Measurements from ENCODE around the gene CFLAR. TPM values are rescaled to one million over a fixed set of nuclear protein-coding genes. Genes with fewer than 3 reads are reported as not detected.

Gene CFLAR
- total RNA-seq, 1 donor from 2014 or later = 47.5 TPM

DNA sequence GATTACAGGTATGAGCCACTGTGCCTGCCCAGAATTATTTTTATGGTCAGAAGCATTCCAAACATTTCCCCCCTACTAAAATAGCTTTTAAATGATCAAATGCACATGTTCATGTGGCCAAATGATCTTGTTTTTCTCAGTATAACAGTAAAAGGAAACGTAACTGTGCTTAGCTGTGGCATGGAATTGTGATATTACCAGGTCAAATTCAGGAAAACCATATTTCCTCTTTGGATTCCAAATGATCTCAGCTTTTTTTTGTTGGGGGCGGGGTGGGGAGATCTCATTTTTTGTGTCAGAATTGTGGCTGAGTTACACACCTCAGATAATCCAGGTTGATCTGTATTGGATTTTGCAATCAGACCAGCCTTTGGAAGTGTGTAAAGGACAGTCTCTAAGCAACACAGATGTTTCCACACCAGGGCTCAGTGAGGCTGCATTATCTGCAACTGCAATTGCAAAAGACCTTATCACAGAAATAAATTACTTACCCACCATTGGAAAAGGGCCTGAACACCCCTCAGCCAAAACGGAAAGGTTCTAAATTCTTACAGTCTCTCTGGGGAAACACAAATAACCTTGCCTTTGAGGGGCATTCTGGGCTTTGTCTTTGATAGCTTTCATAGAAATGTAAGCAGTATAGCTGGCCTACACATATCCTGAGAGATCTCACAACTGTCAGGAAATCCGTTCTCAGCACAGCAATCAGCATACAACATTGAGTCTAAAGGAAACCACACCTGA, 75.3 kb downstream of the CFLAR start:
- no peaks in the 10 kb centered on the region for H3K79me2 ChIP-seq (ENCODE audit: insufficient read depth, low read length)
- H3K4me3 Mint-ChIP-seq (ENCODE audit: unreplicated experiment) = no peak overlapping the region
- H3K9me3 ChIP-seq (ENCODE audit: insufficient read depth, low read depth, low read length) = no peaks in the 10 kb centered on the region
- no peaks in the 10 kb centered on the region for H3K4me1 ChIP-seq (ENCODE audit: insufficient read depth, low read length)
- peaks cover 5% of the 10 kb centered on the region for H3K9me3 Mint-ChIP-seq (ENCODE audit: unreplicated experiment)
- H3K27ac Mint-ChIP-seq (ENCODE audit: unreplicated experiment) = no peak overlapping the region
- H3K27me3 ChIP-seq (ENCODE audit: insufficient read depth, low read length) = no peaks in the 10 kb centered on the region
- TF ChIP-seq, protein P1, sequence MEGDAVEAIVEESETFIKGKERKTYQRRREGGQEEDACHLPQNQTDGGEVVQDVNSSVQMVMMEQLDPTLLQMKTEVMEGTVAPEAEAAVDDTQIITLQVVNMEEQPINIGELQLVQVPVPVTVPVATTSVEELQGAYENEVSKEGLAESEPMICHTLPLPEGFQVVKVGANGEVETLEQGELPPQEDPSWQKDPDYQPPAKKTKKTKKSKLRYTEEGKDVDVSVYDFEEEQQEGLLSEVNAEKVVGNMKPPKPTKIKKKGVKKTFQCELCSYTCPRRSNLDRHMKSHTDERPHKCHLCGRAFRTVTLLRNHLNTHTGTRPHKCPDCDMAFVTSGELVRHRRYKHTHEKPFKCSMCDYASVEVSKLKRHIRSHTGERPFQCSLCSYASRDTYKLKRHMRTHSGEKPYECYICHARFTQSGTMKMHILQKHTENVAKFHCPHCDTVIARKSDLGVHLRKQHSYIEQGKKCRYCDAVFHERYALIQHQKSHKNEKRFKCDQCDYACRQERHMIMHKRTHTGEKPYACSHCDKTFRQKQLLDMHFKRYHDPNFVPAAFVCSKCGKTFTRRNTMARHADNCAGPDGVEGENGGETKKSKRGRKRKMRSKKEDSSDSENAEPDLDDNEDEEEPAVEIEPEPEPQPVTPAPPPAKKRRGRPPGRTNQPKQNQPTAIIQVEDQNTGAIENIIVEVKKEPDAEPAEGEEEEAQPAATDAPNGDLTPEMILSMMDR (IDR thresholded peaks at IDR 0.05; ENCODE audit: insufficient read depth, low read depth, low read length) = no peak
- no peak for TF ChIP-seq EZH2 (IDR thresholded peaks at IDR 0.05; ENCODE audit: insufficient read depth, low read length)
- no peaks in the 10 kb centered on the region for H3K36me3 ChIP-seq (ENCODE audit: insufficient read depth, low read length)
- no peaks in the 10 kb centered on the region for H4K20me1 ChIP-seq (ENCODE audit: insufficient read depth, low read length)
- no peak overlapping the region for H2AFZ ChIP-seq (ENCODE audit: low read depth, low read length)
- FAIRE-seq = no peak
- peaks cover 4% of the 10 kb centered on the region for H3K27me3 Mint-ChIP-seq (ENCODE audit: low read depth, unreplicated experiment)
- no peak overlapping the region for H3K27ac ChIP-seq (ENCODE audit: low read depth, low read length)
- H3K4me3 ChIP-seq (ENCODE audit: insufficient read depth, low read depth, low read length) = no peak overlapping the region
- no peaks in the 10 kb centered on the region for H3K36me3 Mint-ChIP-seq (ENCODE audit: low read depth, unreplicated experiment)
- H3K9ac ChIP-seq (ENCODE audit: low read length) = no peak overlapping the region
- H3K4me1 Mint-ChIP-seq (ENCODE audit: low read depth, unreplicated experiment) = no peaks in the 10 kb centered on the region
- no peak overlapping the region for H3K4me2 ChIP-seq (ENCODE audit: low read length)
- peak; percentile 15 for DNase-seq (ENCODE audit: low read depth)

DNA sequence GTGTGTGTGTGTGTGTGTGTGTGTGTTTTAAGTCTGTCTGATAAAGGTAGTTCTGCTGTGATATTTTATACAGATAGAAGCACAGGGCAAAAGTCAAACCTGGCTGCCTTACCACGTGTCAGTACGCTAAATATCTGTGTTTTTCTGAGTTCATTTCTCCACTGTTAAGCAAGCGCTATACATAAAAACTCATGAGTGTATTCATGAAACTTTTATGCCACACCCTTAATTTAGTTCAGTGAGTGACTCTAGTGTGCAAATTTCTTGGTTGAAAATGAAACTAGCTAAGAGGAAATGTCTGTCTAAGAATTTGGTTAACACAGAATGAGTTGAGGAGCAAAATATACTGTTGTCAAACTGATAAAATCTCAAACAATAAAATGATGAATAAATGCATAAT, 78.1 kb downstream of the CFLAR start:
- H3K9ac ChIP-seq (ENCODE audit: low read length) = no peak overlapping the region
- no peak overlapping the region for H3K27ac Mint-ChIP-seq (ENCODE audit: unreplicated experiment)
- no peak overlapping the region for H2AFZ ChIP-seq (ENCODE audit: low read depth, low read length)
- H3K79me2 ChIP-seq (ENCODE audit: insufficient read depth, low read length) = no peaks in the 10 kb centered on the region
- H4K20me1 ChIP-seq (ENCODE audit: insufficient read depth, low read length) = no peaks in the 10 kb centered on the region
- no peaks in the 10 kb centered on the region for H3K27me3 ChIP-seq (ENCODE audit: insufficient read depth, low read length)
- no peaks in the 10 kb centered on the region for H3K4me1 Mint-ChIP-seq (ENCODE audit: low read depth, unreplicated experiment)
- no peaks in the 10 kb centered on the region for H3K36me3 ChIP-seq (ENCODE audit: insufficient read depth, low read length)
- H3K4me1 ChIP-seq (ENCODE audit: insufficient read depth, low read length) = no peaks in the 10 kb centered on the region
- FAIRE-seq (no peak), DNase-seq (ENCODE audit: low read depth) (no peak)
- TF ChIP-seq, protein P1 (IDR thresholded peaks at IDR 0.05; ENCODE audit: insufficient read depth, low read depth, low read length) = no peak
- no peak for TF ChIP-seq EZH2 (IDR thresholded peaks at IDR 0.05; ENCODE audit: insufficient read depth, low read length)
- peaks cover 3% of the 10 kb centered on the region for H3K27me3 Mint-ChIP-seq (ENCODE audit: low read depth, unreplicated experiment)
- no peak overlapping the region for H3K4me3 ChIP-seq (ENCODE audit: insufficient read depth, low read depth, low read length)
- H3K9me3 Mint-ChIP-seq (ENCODE audit: unreplicated experiment) = no peaks in the 10 kb centered on the region
- H3K4me2 ChIP-seq (ENCODE audit: low read length) = no peak overlapping the region
- H3K27ac ChIP-seq (ENCODE audit: low read depth, low read length) = no peak overlapping the region
- no peaks in the 10 kb centered on the region for H3K36me3 Mint-ChIP-seq (ENCODE audit: low read depth, unreplicated experiment)
- no peak overlapping the region for H3K4me3 Mint-ChIP-seq (ENCODE audit: unreplicated experiment)
- H3K9me3 ChIP-seq (ENCODE audit: insufficient read depth, low read depth, low read length) = no peaks in the 10 kb centered on the region

- Mint-ChIP-seq H3K36me3 (ENCODE audit: low read depth, unreplicated experiment) (no peaks in the 10 kb centered on the region), H3K4me3 (ENCODE audit: unreplicated experiment) (no peak overlapping the region), H3K27me3 (ENCODE audit: low read depth, unreplicated experiment) (peaks cover 3% of the 10 kb centered on the region), H3K4me1 (ENCODE audit: low read depth, unreplicated experiment) (no peaks in the 10 kb centered on the region), H3K9me3 (ENCODE audit: unreplicated experiment) (no peaks in the 10 kb centered on the region), H3K27ac (ENCODE audit: unreplicated experiment) (no peak overlapping the region)
- no peak for TF ChIP-seq EZH2 (IDR thresholded peaks at IDR 0.05; ENCODE audit: insufficient read depth, low read length)
- TF ChIP-seq, protein P1 (IDR thresholded peaks at IDR 0.05; ENCODE audit: insufficient read depth, low read depth, low read length) = no peak
- DNase-seq (ENCODE audit: low read depth) = no peak
- Histone ChIP-seq H3K27ac (ENCODE audit: low read depth, low read length) (no peak overlapping the region), H3K4me3 (ENCODE audit: insufficient read depth, low read depth, low read length) (no peak overlapping the region), H2AFZ (ENCODE audit: low read depth, low read length) (no peak overlapping the region), H3K4me2 (ENCODE audit: low read length) (no peak overlapping the region), H3K36me3 (ENCODE audit: insufficient read depth, low read length) (no peaks in the 10 kb centered on the region), H3K4me1 (ENCODE audit: insufficient read depth, low read length) (no peaks in the 10 kb centered on the region), H4K20me1 (ENCODE audit: insufficient read depth, low read length) (no peaks in the 10 kb centered on the region), H3K9me3 (ENCODE audit: insufficient read depth, low read depth, low read length) (no peaks in the 10 kb centered on the region), H3K79me2 (ENCODE audit: insufficient read depth, low read length) (no peaks in the 10 kb centered on the region), H3K9ac (ENCODE audit: low read length) (no peak overlapping the region), H3K27me3 (ENCODE audit: insufficient read depth, low read length) (no peaks in the 10 kb centered on the region)
- FAIRE-seq = no peak
Observed at GRCh38 chr2:201195331-201195730, 79.4 kb downstream of the CFLAR start.

All from astrocyte (in vitro differentiated cells and primary cell).